GM13976 (cell line): ENCODE results near the gene EFNA3.

Source experiments
- DNase-seq: peaks from one replicate; pipeline ENCODE4 v3.0.0; 2012; ENCODE audit warnings: low spot score
- in situ Hi-C: fragments of 300-500 bp; cut with MboI; formaldehyde crosslinking; loops from one replicate; pipeline ENCODE4 v1.12.0; 2022; ENCODE audit warnings: low sequenced_read_pairs, mixed read lengths, inconsistent platforms; ENCODE audit not compliant: unreplicated experiment
- TF ChIP-seq, protein P1 (sequence below): IDR thresholded peaks from 2 replicates; pipeline ENCODE4 v1.5.1; 2012; ENCODE audit warnings: borderline replicate concordance, mild to moderate bottlenecking; ENCODE audit not compliant: insufficient read depth; ENCODE audit errors: extremely low read depth, missing control alignments, control extremely low read depth

EFNA3 gene

DNA sequence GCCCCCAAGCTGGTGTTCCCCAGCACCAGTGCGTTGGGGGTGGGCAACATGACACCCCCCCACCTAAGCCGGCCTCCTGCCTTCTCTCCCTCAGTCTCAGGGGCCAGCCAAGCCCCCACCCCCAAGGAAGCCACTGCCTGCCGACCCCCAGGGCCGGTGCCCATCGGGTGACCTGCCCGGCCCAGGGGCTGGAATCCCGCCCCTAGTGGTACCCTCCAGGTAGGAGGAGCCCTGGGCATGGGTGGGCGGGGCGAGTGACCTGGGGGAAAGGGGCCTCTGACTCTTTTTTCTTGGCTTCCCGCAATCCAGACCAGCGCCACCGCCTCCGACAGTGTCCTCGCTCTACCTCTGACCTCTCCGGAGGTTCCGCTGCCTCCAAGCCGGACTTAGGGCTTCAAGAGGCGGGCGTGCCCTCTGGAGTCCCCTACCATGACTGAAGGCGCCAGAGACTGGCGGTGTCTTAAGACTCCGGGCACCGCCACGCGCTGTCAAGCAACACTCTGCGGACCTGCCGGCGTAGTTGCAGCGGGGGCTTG is 16.4 kb upstream of the EFNA3 start:
- in situ Hi-C loops, result loop anchor here (10.0 to 25.0 kb wide), 2 partner anchors 397 to 500 kb away; partner anchors contain the start of genes CHRNB2 and UBE2Q1
- DNase-seq, result no peak
- TF ChIP-seq, protein P1, sequence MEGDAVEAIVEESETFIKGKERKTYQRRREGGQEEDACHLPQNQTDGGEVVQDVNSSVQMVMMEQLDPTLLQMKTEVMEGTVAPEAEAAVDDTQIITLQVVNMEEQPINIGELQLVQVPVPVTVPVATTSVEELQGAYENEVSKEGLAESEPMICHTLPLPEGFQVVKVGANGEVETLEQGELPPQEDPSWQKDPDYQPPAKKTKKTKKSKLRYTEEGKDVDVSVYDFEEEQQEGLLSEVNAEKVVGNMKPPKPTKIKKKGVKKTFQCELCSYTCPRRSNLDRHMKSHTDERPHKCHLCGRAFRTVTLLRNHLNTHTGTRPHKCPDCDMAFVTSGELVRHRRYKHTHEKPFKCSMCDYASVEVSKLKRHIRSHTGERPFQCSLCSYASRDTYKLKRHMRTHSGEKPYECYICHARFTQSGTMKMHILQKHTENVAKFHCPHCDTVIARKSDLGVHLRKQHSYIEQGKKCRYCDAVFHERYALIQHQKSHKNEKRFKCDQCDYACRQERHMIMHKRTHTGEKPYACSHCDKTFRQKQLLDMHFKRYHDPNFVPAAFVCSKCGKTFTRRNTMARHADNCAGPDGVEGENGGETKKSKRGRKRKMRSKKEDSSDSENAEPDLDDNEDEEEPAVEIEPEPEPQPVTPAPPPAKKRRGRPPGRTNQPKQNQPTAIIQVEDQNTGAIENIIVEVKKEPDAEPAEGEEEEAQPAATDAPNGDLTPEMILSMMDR, result no peak

DNA sequence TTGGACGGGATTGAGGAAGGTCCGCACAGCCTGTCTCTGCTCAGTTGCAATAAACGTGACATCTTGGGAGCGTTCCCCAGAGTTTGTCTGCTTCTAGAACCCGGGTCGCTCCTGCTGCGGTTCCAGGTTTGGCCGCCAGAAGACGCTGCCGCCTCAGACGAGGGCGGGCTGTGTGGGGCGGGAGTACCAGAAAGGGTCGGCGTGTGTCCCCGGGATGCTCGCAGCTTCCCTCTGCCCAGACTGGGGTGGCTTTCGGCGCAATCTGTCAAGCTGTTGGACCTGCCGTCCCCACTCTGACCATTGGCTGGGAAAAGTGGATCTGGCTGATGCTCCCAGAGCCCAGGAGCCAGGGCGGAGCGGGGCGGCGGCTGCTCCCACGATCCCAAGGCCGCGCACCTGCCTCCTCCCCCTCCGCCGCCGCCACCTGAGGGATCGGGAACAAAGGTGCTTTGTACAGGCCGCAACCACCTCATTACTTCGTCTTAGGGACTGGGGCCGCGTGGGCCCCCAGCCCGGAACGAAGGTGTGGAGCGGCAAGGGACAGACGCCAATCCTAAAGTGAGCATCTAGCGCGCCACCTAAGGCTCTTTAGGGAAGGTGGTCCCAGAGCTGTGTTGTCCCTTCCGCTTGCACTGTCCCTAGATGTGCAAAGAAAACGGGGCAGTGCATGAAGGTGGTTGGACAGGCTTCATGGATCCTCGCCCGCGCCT is 15.8 kb upstream of the EFNA3 start:
- TF ChIP-seq, protein P1, result peak; percentile 96
- peak; percentile 88 for DNase-seq
- in situ Hi-C loops, result loop anchor here (10.0 to 25.0 kb wide), 2 partner anchors 398 to 501 kb away; partner anchors contain the start of genes CHRNB2 and UBE2Q1

DNA sequence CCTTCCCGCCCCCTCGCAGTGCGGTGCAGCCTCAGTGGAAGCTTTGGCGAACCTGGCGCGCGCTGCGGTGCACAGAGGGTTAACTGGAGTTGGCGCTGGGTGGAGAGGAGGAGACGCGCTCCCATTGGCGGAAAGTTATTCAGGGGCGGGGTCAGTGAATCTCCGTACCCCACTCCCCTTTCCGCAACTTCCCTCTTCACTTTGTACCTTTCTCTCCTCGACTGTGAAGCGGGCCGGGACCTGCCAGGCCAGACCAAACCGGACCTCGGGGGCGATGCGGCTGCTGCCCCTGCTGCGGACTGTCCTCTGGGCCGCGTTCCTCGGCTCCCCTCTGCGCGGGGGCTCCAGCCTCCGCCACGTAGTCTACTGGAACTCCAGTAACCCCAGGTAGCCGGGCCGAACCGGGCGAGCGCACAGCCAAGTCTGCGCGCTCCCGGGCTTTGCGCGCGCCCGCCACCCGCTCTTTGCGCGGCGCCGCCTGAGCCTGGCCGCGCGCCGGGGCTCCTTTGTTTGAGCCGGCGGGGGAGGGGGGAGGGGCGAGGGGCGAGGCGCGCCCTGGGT is 15.0 kb upstream of the EFNA3 start, which contains the start of gene EFNA4:
TSS of gene EFNA4 (plus strand) at position 191 of the 561 bp plus-strand sequence. CDS start at position 275, 84 bp downstream.
- in situ Hi-C loops, result loop anchor here (10.0 to 25.0 kb wide), 2 partner anchors 399 to 501 kb away; partner anchors contain the start of genes CHRNB2 and UBE2Q1
- peak; percentile 90 for DNase-seq
- TF ChIP-seq, protein P1, result no peak

DNA sequence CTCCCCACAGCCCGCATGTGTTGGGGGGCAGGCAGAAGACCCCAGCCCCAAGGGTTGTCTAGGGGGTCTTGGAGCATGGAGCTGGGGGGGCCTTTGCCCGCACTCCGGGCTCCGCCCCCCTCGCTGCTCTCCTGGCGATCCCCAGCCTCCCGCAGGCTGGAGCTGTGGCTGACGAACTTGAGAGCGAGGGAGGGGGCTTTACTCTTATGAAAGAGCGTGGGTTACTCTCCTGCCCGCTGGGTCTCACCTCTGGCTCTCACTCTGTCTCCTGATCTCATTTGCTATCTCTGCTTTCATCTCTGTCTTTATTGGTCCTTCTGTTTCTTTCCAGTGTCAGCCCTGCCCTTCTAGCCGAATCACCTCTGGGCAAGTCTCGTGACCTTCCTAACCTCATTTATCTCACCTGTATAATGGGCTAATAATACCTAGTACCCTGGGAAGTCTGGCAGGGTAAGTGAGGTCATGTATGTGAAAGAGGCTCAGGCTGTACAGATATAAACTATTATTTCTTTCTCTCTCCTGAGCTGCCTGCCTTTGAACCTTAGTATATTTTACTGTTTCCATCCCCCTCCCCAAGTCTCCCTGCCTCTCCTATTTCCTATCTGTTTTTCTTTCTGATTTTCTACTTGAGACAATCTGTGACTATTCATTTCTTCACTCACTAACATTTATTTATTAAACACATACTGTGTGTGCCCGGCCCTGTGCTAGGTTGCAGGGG is 14.4 kb upstream of the EFNA3 start:
- DNase-seq, result peak; percentile 72
- in situ Hi-C loops, result loop anchor here (10.0 to 25.0 kb wide), 2 partner anchors 399 to 502 kb away; partner anchors contain the start of genes CHRNB2 and UBE2Q1
- TF ChIP-seq, protein P1, result no peak

DNA sequence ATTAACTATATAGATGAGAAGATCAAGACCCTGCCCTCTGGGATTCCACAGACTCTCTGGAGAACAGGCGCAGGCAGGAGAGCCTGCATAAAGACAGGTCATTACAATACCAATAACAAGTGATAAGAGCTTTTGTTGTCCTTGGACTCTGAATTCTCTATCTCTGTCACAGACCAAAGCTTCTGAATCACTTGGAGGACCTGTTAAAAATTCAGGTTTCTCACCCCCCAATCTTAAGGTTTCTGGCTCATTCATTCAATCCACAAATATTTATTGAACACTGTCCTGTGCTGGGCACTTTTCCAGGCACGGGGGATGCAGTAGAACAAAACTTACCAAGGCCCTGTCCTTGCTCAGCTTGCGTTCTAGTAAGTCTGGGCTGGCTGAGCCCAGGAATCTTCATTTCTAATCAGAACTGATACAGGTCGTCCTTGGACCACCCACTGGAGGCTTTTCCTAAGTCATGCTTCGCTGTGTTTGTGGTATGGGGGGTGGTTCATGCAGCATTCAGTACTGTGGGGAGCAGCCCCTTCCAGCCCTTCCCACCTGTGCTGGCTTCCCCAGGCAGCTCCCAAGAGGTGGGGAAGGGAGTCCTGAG is 13.7 kb upstream of the EFNA3 start:
- no peak for DNase-seq
- TF ChIP-seq, protein P1, result no peak
- in situ Hi-C loops, result loop anchor here (10.0 to 25.0 kb wide), 2 partner anchors 400 to 503 kb away; partner anchors contain the start of genes CHRNB2 and UBE2Q1
